SK-N-MC (cell line): ENCODE results near the gene MCRS1.
A peak's percentile ranks its signal among the peaks of the same experiment; 100 is the strongest.
"Not testable (repeated sequence)": the region's sequence is repeated elsewhere in the genome, so short reads cannot be mapped to it uniquely, and the experiment has no call there.

Experiments
- DNase-seq: peaks from one replicate; pipeline ENCODE4 v3.0.0-alpha.2; 2011; ENCODE audit warnings: low read depth, low spot score
- H3K27ac ChIP-seq: fragments of 200-600 bp; sonication (generic); 2 replicates; pipeline ENCODE4 v1.5.1; 2016; ENCODE audit warnings: mixed run types
- H3K36me3 ChIP-seq: fragments of 200-600 bp; sonication (generic); 2 replicates; pipeline ENCODE4 v1.6.1; 2017; ENCODE audit warnings: antibody characterized with exemption, low read length, mixed read lengths; ENCODE audit not compliant: insufficient read depth
- H3K4me3 ChIP-seq: fragments of 200-600 bp; sonication (generic); 2 replicates; pipeline ENCODE4 v1.5.1; 2016
- H3K9ac ChIP-seq: fragments of 200-600 bp; sonication (generic); 2 replicates; pipeline ENCODE4 v1.8.0; 2017; ENCODE audit warnings: mixed run types, mixed read lengths; ENCODE audit not compliant: insufficient read length
- H3K9me3 ChIP-seq: fragments of 200-600 bp; sonication (generic); 2 replicates; pipeline ENCODE4 v1.6.1; 2017; ENCODE audit warnings: low read depth, mild to moderate bottlenecking, antibody characterized with exemption, low read length, moderate library complexity, mixed read lengths
- EZH2 ChIP-seq: fragments of 200-600 bp; sonication (generic); IDR thresholded peaks from one replicate; pipeline ENCODE4 v1.6.1; 2017; ENCODE audit warnings: antibody characterized with exemption
- FOXP2 ChIP-seq: optimal IDR thresholded peaks from 2 replicates; pipeline ENCODE3; 2011; ENCODE audit warnings: mild to moderate bottlenecking, moderate library complexity; ENCODE audit not compliant: insufficient read depth; ENCODE audit errors: extremely low read length, control extremely low read depth
- POLR2AphosphoS5 ChIP-seq: IDR thresholded peaks from 2 replicates; pipeline ENCODE4 v1.6.1; 2012; ENCODE audit warnings: mild to moderate bottlenecking, low read depth, low read length, borderline replicate concordance

Gene MCRS1

DNA sequence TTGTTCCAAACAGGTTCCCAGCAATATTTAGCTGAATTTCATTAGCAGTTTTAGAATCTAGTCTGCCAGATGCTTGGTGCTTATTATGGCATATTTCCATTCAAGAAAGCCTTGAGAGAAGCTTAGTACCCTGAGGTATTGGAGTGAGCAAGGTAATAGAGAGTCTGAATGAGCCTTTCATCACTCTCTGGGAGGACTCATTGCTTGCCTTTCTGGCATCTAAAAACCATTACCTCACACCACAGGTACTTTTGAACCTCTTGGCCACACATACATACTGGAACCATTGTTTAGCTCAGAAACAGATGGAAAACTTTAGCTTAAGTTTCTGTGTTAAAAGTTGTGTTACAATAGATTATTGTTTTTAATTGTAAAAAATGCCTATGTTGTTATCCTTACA, 56.5 kb downstream of the MCRS1 start:
- DNase-seq = no peak
- Histone ChIP-seq H3K4me3 (no peak overlapping the region), H3K27ac (peak overlapping the region; percentile 51; the same call in 1 of the 2 replicates)

GRCh38 chr12:49509681-49510080, 58.3 kb downstream of the MCRS1 start:
- not testable (repeated sequence) for DNase-seq, H3K27ac ChIP-seq

More for the DNA sequence above, 56.5 kb downstream of the MCRS1 start:
- H3K36me3 ChIP-seq = no peaks in the 10 kb centered on the region; the same call in 1 of the 2 replicates
- TF ChIP-seq EZH2 = no peak
- TF ChIP-seq POLR2AphosphoS5 = no peak
- TF ChIP-seq FOXP2 = no peak
- no peaks in the 10 kb centered on the region for H3K9me3 ChIP-seq
- no peak overlapping the region for H3K9ac ChIP-seq

More at GRCh38 chr12:49509681-49510080, 58.3 kb downstream of the MCRS1 start:
- not testable (repeated sequence) for H3K36me3 ChIP-seq, H3K9ac ChIP-seq, H3K4me3 ChIP-seq, H3K9me3 ChIP-seq
